Trophoblast cell (in vitro differentiated cells and primary cell): ENCODE measurements around the gene MLH1.

Experiments
- DNase-seq, 2 donors: peaks; one replicate each; pipeline ENCODE4 v3.0.0-alpha.2; 2016
- H2AFZ ChIP-seq: 2 replicates; pipeline ENCODE4 v1.6.1; 2013; ENCODE audit warnings: low read length, moderate library complexity, mild to moderate bottlenecking; ENCODE audit not compliant: insufficient read depth, poor library complexity
- H2AK5ac ChIP-seq: 2 replicates; pipeline ENCODE4 v1.6.1; 2013; ENCODE audit warnings: mild to moderate bottlenecking, low read length
- H2BK120ac ChIP-seq: 2 replicates; pipeline ENCODE4 v1.6.1; 2013; ENCODE audit warnings: low read length, mild to moderate bottlenecking, moderate library complexity; ENCODE audit not compliant: insufficient read depth, poor library complexity
- H2BK12ac ChIP-seq: 2 replicates; pipeline ENCODE4 v1.6.1; 2013; ENCODE audit warnings: mild to moderate bottlenecking, low read length, moderate library complexity
- H2BK5ac ChIP-seq: 2 replicates; pipeline ENCODE4 v1.6.1; 2013; ENCODE audit warnings: low read length, low read depth, moderate library complexity, mild to moderate bottlenecking; ENCODE audit not compliant: poor library complexity
- H3K14ac ChIP-seq: 2 replicates; pipeline ENCODE4 v1.6.1; 2013; ENCODE audit warnings: mild to moderate bottlenecking, low read length
- H3K18ac ChIP-seq: 2 replicates; pipeline ENCODE4 v1.6.1; 2013; ENCODE audit warnings: mild to moderate bottlenecking, low read length
- H3K23ac ChIP-seq: 2 replicates; pipeline ENCODE4 v1.6.1; 2013; ENCODE audit warnings: low read length
- H3K27ac ChIP-seq: 2 replicates; pipeline ENCODE4 v1.5.1; 2013; ENCODE audit warnings: low read depth, mild to moderate bottlenecking, inconsistent platforms, low read length, moderate library complexity
- H3K27me3 ChIP-seq: 2 replicates; pipeline ENCODE4 v1.6.1; 2013; ENCODE audit warnings: inconsistent platforms, mild to moderate bottlenecking, low read length, moderate library complexity; ENCODE audit not compliant: insufficient read depth
- H3K36me3 ChIP-seq, 2 experiments: 1 replicate in 1 of 2; 2 replicates in 1 of 2; pipeline ENCODE4 v1.6.1; 2013; ENCODE audit warnings: low read length in 2 of 2, mild to moderate bottlenecking in 2 of 2, moderate library complexity in 1 of 2; ENCODE audit not compliant: insufficient read depth in 2 of 2, control insufficient read depth in 1 of 2
- H3K4ac ChIP-seq: 2 replicates; pipeline ENCODE4 v1.6.1; 2013; ENCODE audit warnings: low read depth, mild to moderate bottlenecking, low read length, moderate library complexity
- H3K4me1 ChIP-seq, 2 experiments: 1 replicate in 1 of 2; 2 replicates in 1 of 2; pipeline ENCODE4 v1.6.1; 2013; ENCODE audit warnings: low read length in 2 of 2, mild to moderate bottlenecking in 2 of 2, moderate library complexity in 1 of 2; ENCODE audit not compliant: insufficient read depth in 2 of 2, control insufficient read depth in 1 of 2
- H3K4me2 ChIP-seq: 2 replicates; pipeline ENCODE4 v1.6.1; 2013; ENCODE audit warnings: inconsistent platforms, mild to moderate bottlenecking, low read length, moderate library complexity
- H3K4me3 ChIP-seq: 2 replicates; pipeline ENCODE4 v1.5.1; 2013; ENCODE audit warnings: mild to moderate bottlenecking, low read depth, low read length, inconsistent platforms
- H3K79me1 ChIP-seq: one replicate; pipeline ENCODE4 v1.6.1; 2013; ENCODE audit warnings: low read length
- H3K79me2 ChIP-seq: 2 replicates; pipeline ENCODE4 v1.6.1; 2013; ENCODE audit warnings: low read length, mild to moderate bottlenecking; ENCODE audit not compliant: control insufficient read depth, insufficient read depth, poor library complexity
- H3K9ac ChIP-seq: 2 replicates; pipeline ENCODE4 v1.6.1; 2013; ENCODE audit warnings: mild to moderate bottlenecking, low read length
- H3K9me3 ChIP-seq: 2 replicates; pipeline ENCODE4 v1.6.1; 2013; ENCODE audit warnings: low read depth, mild to moderate bottlenecking, control low read depth, inconsistent platforms, low read length; ENCODE audit not compliant: insufficient read depth
- H4K12ac ChIP-seq: 2 replicates; pipeline ENCODE4 v1.6.1; 2013; ENCODE audit warnings: low read depth, mild to moderate bottlenecking, low read length, moderate library complexity
- H4K8ac ChIP-seq: 2 replicates; pipeline ENCODE4 v1.6.1; 2013; ENCODE audit warnings: low read depth, mild to moderate bottlenecking, low read length, moderate library complexity
- H4K91ac ChIP-seq: one replicate; pipeline ENCODE4 v1.6.1; 2013; ENCODE audit warnings: low read depth, mild to moderate bottlenecking, low read length, moderate library complexity
- WGBS: extraction: QIAGEN DNeasy Blood & Tissue Kit; methylation state at CpG from one replicate; pipeline ENCODE4 v1.1.7; 2013; ENCODE audit warnings: missing lambda C conversion rate; ENCODE audit not compliant: insufficient read length, insufficient coverage; ENCODE audit errors: extremely low coverage; 5-methylcytosine and 5-hydroxymethylcytosine counted together

The MLH1 gene

GRCh38 chr3:36969085-36969484 is 24.2 kb upstream of the MLH1 start:
- Histone ChIP-seq H2BK120ac (no peak overlapping the region), H3K4ac (no peak overlapping the region), H4K8ac (peak overlapping the region; percentile 83), H2AFZ (peak overlapping the region; percentile 40), H3K27ac (peak overlapping the region; percentile 27), H3K27me3 (no peaks in the 10 kb centered on the region), H3K36me3 (no peaks in the 10 kb centered on the region), H3K4me2 (no peak overlapping the region), H3K23ac (no peak overlapping the region), H2BK5ac (peak overlapping the region; percentile 83), H3K79me1 (peaks cover 7% of the 10 kb centered on the region), H3K18ac (peak overlapping the region; percentile 73), H3K4me3 (no peak overlapping the region), H4K12ac (no peak overlapping the region), H3K9me3 (no peaks in the 10 kb centered on the region), H3K9ac (no peak overlapping the region), H3K4me1 (peaks cover 6 to 7% of the 10 kb centered on the region in 2 experiments), H2BK12ac (peak overlapping the region; percentile 92), H3K79me2 (no peaks in the 10 kb centered on the region), H4K91ac (peak overlapping the region; percentile 84), H2AK5ac (no peak overlapping the region), H3K14ac (peak overlapping the region; percentile 81)
- DNase-seq = no peak
- WGBS = no CpG with 5 or more reads among the region's 4 CpGs

GRCh38 chr3:36969540-36970432 is 23.5 kb upstream of the MLH1 start:
- Histone ChIP-seq H3K9ac (no peak overlapping the region), H3K9me3 (no peaks in the 10 kb centered on the region)
- no CpG with 5 or more reads among the region's 4 CpGs for WGBS

GRCh38 chr3:36972163-36972562 is 21.2 kb upstream of the MLH1 start:
- Histone ChIP-seq H4K8ac (no peak overlapping the region), H3K79me2 (no peaks in the 10 kb centered on the region), H3K14ac (no peak overlapping the region), H3K23ac (no peak overlapping the region), H3K4me1 (peaks cover 0 to 4% of the 10 kb centered on the region in 2 experiments), H3K9ac (no peak overlapping the region), H3K27me3 (no peaks in the 10 kb centered on the region), H3K27ac (no peak overlapping the region), H3K36me3 (peaks cover 0 to 2% of the 10 kb centered on the region in 2 experiments), H2AK5ac (no peak overlapping the region), H2BK12ac (no peak overlapping the region), H3K9me3 (peaks cover 3% of the 10 kb centered on the region), H4K91ac (no peak overlapping the region), H3K79me1 (peaks cover 3% of the 10 kb centered on the region), H2BK120ac (no peak overlapping the region), H3K4ac (no peak overlapping the region), H3K18ac (no peak overlapping the region), H3K4me3 (no peak overlapping the region), H2AFZ (no peak overlapping the region), H2BK5ac (no peak overlapping the region), H4K12ac (no peak overlapping the region), H3K4me2 (no peak overlapping the region)
- no CpG with 5 or more reads among the region's 2 CpGs for WGBS
- DNase-seq = no peak

More at GRCh38 chr3:36969540-36970432, 23.5 kb upstream of the MLH1 start:
- no peak overlapping the region for H3K4me2 ChIP-seq
- H3K79me2 ChIP-seq = no peaks in the 10 kb centered on the region
- DNase-seq = peak; percentile 33 to 47
- H2BK120ac ChIP-seq = no peak overlapping the region
- H2BK5ac ChIP-seq = peak overlapping the region; percentile 83
- H3K14ac ChIP-seq = peak overlapping the region; percentile 81
- no peak overlapping the region for H2AK5ac ChIP-seq
- no peak overlapping the region for H4K12ac ChIP-seq
- peak overlapping the region; percentile 92 for H2BK12ac ChIP-seq
- peak overlapping the region; percentile 27 for H3K27ac ChIP-seq
- peak overlapping the region; percentile 73 for H3K18ac ChIP-seq
- no peak overlapping the region for H3K4ac ChIP-seq
- H3K27me3 ChIP-seq = no peaks in the 10 kb centered on the region
- H4K91ac ChIP-seq = peak overlapping the region; percentile 84
- peaks cover 6 to 7% of the 10 kb centered on the region in 2 experiments for H3K4me1 ChIP-seq
- peak overlapping the region; percentile 40 for H2AFZ ChIP-seq
- peaks cover 0 to 2% of the 10 kb centered on the region in 2 experiments for H3K36me3 ChIP-seq
- peak overlapping the region; percentile 83 for H4K8ac ChIP-seq
- no peak overlapping the region for H3K23ac ChIP-seq
- H3K79me1 ChIP-seq = peaks cover 7% of the 10 kb centered on the region
- no peak overlapping the region for H3K4me3 ChIP-seq

GRCh38 chr3:36973139-36973538 is 20.2 kb upstream of the MLH1 start:
- H2AFZ ChIP-seq = no peak overlapping the region
- peaks cover 0 to 2% of the 10 kb centered on the region in 2 experiments for H3K36me3 ChIP-seq
- no peak overlapping the region for H3K14ac ChIP-seq
- no peak overlapping the region for H2AK5ac ChIP-seq
- H3K9me3 ChIP-seq = peaks cover 3% of the 10 kb centered on the region
- no peak overlapping the region for H3K4me3 ChIP-seq
- H3K79me1 ChIP-seq = peaks cover 3% of the 10 kb centered on the region
- H3K79me2 ChIP-seq = no peaks in the 10 kb centered on the region
- no peak overlapping the region for H3K9ac ChIP-seq
- no peak overlapping the region for H3K18ac ChIP-seq
- H3K27ac ChIP-seq = no peak overlapping the region
- no peak overlapping the region for H2BK5ac ChIP-seq
- no CpG with 5 or more reads among the region's 1 CpG for WGBS
- no peaks in the 10 kb centered on the region for H3K27me3 ChIP-seq
- H4K8ac ChIP-seq = no peak overlapping the region
- H3K4ac ChIP-seq = no peak overlapping the region
- DNase-seq = no peak
- no peak overlapping the region for H3K4me2 ChIP-seq
- no peak overlapping the region for H4K91ac ChIP-seq
- peaks cover 0 to 4% of the 10 kb centered on the region in 2 experiments for H3K4me1 ChIP-seq
- no peak overlapping the region for H3K23ac ChIP-seq
- no peak overlapping the region for H2BK120ac ChIP-seq
- no peak overlapping the region for H4K12ac ChIP-seq
- no peak overlapping the region for H2BK12ac ChIP-seq
